Neural cell (in vitro differentiated cells): Measurements from ENCODE around the gene BLTP1. TPM values are rescaled to one million over a fixed set of nuclear protein-coding genes. Genes with fewer than 3 reads are reported as not detected.

ENCODE experiments used
- H2AFZ ChIP-seq: fragments of 200-600, 300-800 bp; sonication (generic), shearing (Covaris generic); 2 replicates; pipeline ENCODE4 v1.6.0; 2014; ENCODE audit warnings: low read depth, mild to moderate bottlenecking, antibody characterized with exemption, low read length, moderate library complexity
- H3F3A ChIP-seq: fragments of 200-600 bp; shearing (Covaris generic); 2 replicates; pipeline ENCODE4 v1.6.1; 2016; ENCODE audit warnings: mild to moderate bottlenecking, moderate library complexity, mixed read lengths, antibody characterized with exemption, low read length; ENCODE audit not compliant: insufficient read depth, poor library complexity, severe bottlenecking
- H3K27ac ChIP-seq: fragments of 200-600, 300-800 bp; sonication (generic), shearing (Covaris generic); 2 replicates; pipeline ENCODE4 v1.5.1; 2014; ENCODE audit warnings: mild to moderate bottlenecking, low read length, moderate library complexity
- H3K27me3 ChIP-seq: fragments of 300-800, 200-600 bp; sonication (generic), shearing (Covaris generic); 2 replicates; pipeline ENCODE4 v1.6.0; 2014; ENCODE audit warnings: mild to moderate bottlenecking, low read depth, low read length, moderate library complexity; ENCODE audit not compliant: insufficient read depth
- H3K36me3 ChIP-seq: fragments of 300-800, 200-600 bp; sonication (generic), shearing (Covaris generic); 2 replicates; pipeline ENCODE4 v1.5.1; 2014; ENCODE audit warnings: mild to moderate bottlenecking, antibody characterized with exemption, low read length, moderate library complexity; ENCODE audit not compliant: insufficient read depth
- H3K4me2 ChIP-seq: fragments of 300-800, 200-600 bp; sonication (generic), shearing (Covaris generic); 2 replicates; pipeline ENCODE4 v1.6.0; 2014; ENCODE audit warnings: mild to moderate bottlenecking, low read length
- H3K4me3 ChIP-seq: fragments of 300-800, 200-600 bp; sonication (generic), shearing (Covaris generic); 2 replicates; pipeline ENCODE4 v1.5.1; 2014; ENCODE audit warnings: mild to moderate bottlenecking, low read length, moderate library complexity
- H3K79me2 ChIP-seq: fragments of 200-600 bp; shearing (Covaris generic); replicated peaks from 2 replicates; pipeline ENCODE4 v1.6.0; 2014; ENCODE audit warnings: mild to moderate bottlenecking, low read length, moderate library complexity; ENCODE audit not compliant: insufficient read depth
- H3K9ac ChIP-seq: fragments of 300-800, 200-600 bp; sonication (generic), shearing (Covaris generic); 2 replicates; pipeline ENCODE4 v1.6.1; 2016; ENCODE audit warnings: mild to moderate bottlenecking, low read length, mixed read lengths
- H3K9me2 ChIP-seq: fragments of 200-600 bp; shearing (Covaris generic); 2 replicates; pipeline ENCODE4 v1.6.1; 2016; ENCODE audit warnings: mild to moderate bottlenecking, low read length, mixed read lengths; ENCODE audit not compliant: insufficient read depth
- H3K9me3 ChIP-seq: fragments of 200-600, 300-800 bp; sonication (generic), shearing (Covaris generic); 2 replicates; pipeline ENCODE4 v1.6.1; 2016; ENCODE audit warnings: mild to moderate bottlenecking, mixed run types, low read length, moderate library complexity, mixed read lengths
- H4K20me1 ChIP-seq: fragments of 200-600 bp; shearing (Covaris generic); 2 replicates; pipeline ENCODE4 v1.6.1; 2016; ENCODE audit warnings: mild to moderate bottlenecking, mixed run types; ENCODE audit not compliant: insufficient read depth
- CTCF ChIP-seq: fragments of 450-650 bp; IDR thresholded peaks from 2 replicates; pipeline ENCODE4 v1.5.1; 2014; ENCODE audit warnings: antibody characterized with exemption, mild to moderate bottlenecking, moderate library complexity; ENCODE audit not compliant: poor library complexity, severe bottlenecking
- EP300 ChIP-seq: fragments of 450-650 bp; conservative IDR thresholded peaks from 2 replicates; pipeline ENCODE4 v1.6.1; 2014; ENCODE audit warnings: antibody characterized with exemption, mild to moderate bottlenecking, moderate library complexity; ENCODE audit not compliant: poor library complexity, severe bottlenecking
- EZH2 ChIP-seq: fragments of 200-600, 300-800 bp; shearing (Covaris generic), sonication (generic); IDR thresholded peaks from 2 replicates; pipeline ENCODE4 v1.6.1; 2014; ENCODE audit warnings: antibody characterized with exemption, low read length, borderline replicate concordance, mild to moderate bottlenecking; ENCODE audit not compliant: insufficient read depth, poor library complexity, severe bottlenecking
- MXI1 ChIP-seq: fragments of 450-650 bp; conservative IDR thresholded peaks from 2 replicates; pipeline ENCODE4 v1.6.1; 2014; ENCODE audit warnings: antibody characterized with exemption, mild to moderate bottlenecking; ENCODE audit not compliant: poor library complexity, severe bottlenecking
- POLR2AphosphoS5 ChIP-seq: IDR thresholded peaks from 2 replicates; pipeline ENCODE4 v1.6.1; 2012
- RAD21 ChIP-seq: fragments of 450-650 bp; conservative IDR thresholded peaks from 2 replicates; pipeline ENCODE4 v1.6.1; 2014; ENCODE audit warnings: antibody characterized with exemption, mild to moderate bottlenecking, moderate library complexity
- SMC3 ChIP-seq: fragments of 450-650 bp; conservative IDR thresholded peaks from 2 replicates; pipeline ENCODE4 v1.6.1; 2014; ENCODE audit warnings: antibody characterized with exemption, mild to moderate bottlenecking, moderate library complexity; ENCODE audit not compliant: poor library complexity
- TAF1 ChIP-seq: IDR thresholded peaks from 2 replicates; pipeline ENCODE4 v1.6.1; 2012; ENCODE audit warnings: low read depth
- polyA plus RNA-seq: library from polyadenylated mRNA; depleted of rRNA; stranded (reverse); fragments of >200 nt; gene quantifications from 2 replicates; pipeline ENCODE4 v1.2.3, GENCODE V29; 2014
- TF ChIP-seq, protein P1 (sequence below): IDR thresholded peaks from 2 replicates; pipeline ENCODE4 v1.6.1; 2012; ENCODE audit warnings: borderline replicate concordance

The BLTP1 gene
- polyA plus RNA-seq, 1 donor from 2014 or later: 126 TPM

DNA sequence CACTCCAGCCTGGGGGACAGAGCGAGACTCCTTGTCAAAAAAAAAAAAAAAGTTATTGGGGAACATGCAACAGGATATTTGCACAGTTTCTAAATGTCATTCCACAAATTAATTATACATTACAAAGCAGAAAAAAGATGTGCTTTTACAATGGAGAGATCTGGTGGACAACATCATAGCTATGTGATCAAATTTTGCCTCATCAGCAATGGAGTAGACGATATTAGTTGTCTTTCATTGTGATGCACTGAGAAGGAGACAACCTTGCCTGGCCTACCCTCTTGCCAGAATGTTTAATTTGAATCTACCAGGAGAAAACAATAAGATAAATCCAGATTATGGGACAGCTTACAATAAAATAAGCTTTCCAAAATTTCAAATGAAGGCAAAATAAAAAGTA lies 30.5 kb upstream of the BLTP1 start:
- H3K9ac ChIP-seq: no peak overlapping the region
- no peaks in the 10 kb centered on the region for H3K27me3 ChIP-seq
- H3K79me2 ChIP-seq: no peaks in the 10 kb centered on the region
- TF ChIP-seq EZH2: no peak
- TF ChIP-seq CTCF: no peak
- no peaks in the 10 kb centered on the region for H3F3A ChIP-seq
- H3K4me3 ChIP-seq: no peak overlapping the region
- H3K9me2 ChIP-seq: no peaks in the 10 kb centered on the region
- no peaks in the 10 kb centered on the region for H4K20me1 ChIP-seq
- no peak overlapping the region for H3K4me2 ChIP-seq
- no peaks in the 10 kb centered on the region for H3K9me3 ChIP-seq
- no peak overlapping the region for H3K27ac ChIP-seq
- no peak overlapping the region for H2AFZ ChIP-seq
- no peaks in the 10 kb centered on the region for H3K36me3 ChIP-seq

DNA sequence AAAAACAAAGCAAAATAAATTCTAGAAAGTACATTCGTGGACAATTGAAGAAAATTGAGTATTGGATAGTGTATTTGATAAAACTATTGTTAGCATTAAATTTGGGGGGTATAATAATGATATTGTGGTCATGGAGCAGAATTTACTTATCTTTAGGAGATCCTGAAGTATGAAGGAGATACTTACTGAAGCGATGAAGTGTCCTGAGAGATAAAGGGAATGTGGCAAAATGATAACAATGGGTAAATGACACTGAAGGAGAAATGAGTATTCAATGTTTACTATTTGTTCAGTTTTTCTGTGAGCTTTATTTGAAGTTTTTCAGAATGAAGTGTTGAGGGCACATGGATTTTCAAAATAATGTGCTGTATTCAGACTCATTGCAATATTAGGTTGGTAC lies 30.0 kb upstream of the BLTP1 start:
- Histone ChIP-seq H2AFZ (no peak overlapping the region), H3K79me2 (no peaks in the 10 kb centered on the region), H3K27me3 (no peaks in the 10 kb centered on the region), H4K20me1 (no peaks in the 10 kb centered on the region), H3K4me2 (no peak overlapping the region), H3F3A (no peaks in the 10 kb centered on the region), H3K9ac (no peak overlapping the region), H3K9me2 (no peaks in the 10 kb centered on the region), H3K36me3 (no peaks in the 10 kb centered on the region), H3K4me3 (no peak overlapping the region), H3K27ac (no peak overlapping the region), H3K9me3 (no peaks in the 10 kb centered on the region)
- TF ChIP-seq SMC3 (no peak), CTCF (no peak), EP300 (no peak), TAF1 (no peak), EZH2 (no peak), POLR2AphosphoS5 (no peak), MXI1 (no peak), RAD21 (no peak)
- TF ChIP-seq, protein P1, sequence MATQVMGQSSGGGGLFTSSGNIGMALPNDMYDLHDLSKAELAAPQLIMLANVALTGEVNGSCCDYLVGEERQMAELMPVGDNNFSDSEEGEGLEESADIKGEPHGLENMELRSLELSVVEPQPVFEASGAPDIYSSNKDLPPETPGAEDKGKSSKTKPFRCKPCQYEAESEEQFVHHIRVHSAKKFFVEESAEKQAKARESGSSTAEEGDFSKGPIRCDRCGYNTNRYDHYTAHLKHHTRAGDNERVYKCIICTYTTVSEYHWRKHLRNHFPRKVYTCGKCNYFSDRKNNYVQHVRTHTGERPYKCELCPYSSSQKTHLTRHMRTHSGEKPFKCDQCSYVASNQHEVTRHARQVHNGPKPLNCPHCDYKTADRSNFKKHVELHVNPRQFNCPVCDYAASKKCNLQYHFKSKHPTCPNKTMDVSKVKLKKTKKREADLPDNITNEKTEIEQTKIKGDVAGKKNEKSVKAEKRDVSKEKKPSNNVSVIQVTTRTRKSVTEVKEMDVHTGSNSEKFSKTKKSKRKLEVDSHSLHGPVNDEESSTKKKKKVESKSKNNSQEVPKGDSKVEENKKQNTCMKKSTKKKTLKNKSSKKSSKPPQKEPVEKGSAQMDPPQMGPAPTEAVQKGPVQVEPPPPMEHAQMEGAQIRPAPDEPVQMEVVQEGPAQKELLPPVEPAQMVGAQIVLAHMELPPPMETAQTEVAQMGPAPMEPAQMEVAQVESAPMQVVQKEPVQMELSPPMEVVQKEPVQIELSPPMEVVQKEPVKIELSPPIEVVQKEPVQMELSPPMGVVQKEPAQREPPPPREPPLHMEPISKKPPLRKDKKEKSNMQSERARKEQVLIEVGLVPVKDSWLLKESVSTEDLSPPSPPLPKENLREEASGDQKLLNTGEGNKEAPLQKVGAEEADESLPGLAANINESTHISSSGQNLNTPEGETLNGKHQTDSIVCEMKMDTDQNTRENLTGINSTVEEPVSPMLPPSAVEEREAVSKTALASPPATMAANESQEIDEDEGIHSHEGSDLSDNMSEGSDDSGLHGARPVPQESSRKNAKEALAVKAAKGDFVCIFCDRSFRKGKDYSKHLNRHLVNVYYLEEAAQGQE: no peak
